ENCODE measurements around the gene DMBX1. TPM values are rescaled to one million over a fixed set of nuclear protein-coding genes. Genes with fewer than 3 reads are reported as not detected.

The DMBX1 gene
- total and polyA plus RNA-seq, 9 of the 15 experiments (the other 6 are each of a cell fraction or from before 2014, with no cell fraction given), result 0.25 to 4.3 (median 1.0) TPM

GRCh38 chr1:46527474-46528296 lies 38.0 kb downstream of the DMBX1 start (continued):
- TF ChIP-seq, protein P1, sequence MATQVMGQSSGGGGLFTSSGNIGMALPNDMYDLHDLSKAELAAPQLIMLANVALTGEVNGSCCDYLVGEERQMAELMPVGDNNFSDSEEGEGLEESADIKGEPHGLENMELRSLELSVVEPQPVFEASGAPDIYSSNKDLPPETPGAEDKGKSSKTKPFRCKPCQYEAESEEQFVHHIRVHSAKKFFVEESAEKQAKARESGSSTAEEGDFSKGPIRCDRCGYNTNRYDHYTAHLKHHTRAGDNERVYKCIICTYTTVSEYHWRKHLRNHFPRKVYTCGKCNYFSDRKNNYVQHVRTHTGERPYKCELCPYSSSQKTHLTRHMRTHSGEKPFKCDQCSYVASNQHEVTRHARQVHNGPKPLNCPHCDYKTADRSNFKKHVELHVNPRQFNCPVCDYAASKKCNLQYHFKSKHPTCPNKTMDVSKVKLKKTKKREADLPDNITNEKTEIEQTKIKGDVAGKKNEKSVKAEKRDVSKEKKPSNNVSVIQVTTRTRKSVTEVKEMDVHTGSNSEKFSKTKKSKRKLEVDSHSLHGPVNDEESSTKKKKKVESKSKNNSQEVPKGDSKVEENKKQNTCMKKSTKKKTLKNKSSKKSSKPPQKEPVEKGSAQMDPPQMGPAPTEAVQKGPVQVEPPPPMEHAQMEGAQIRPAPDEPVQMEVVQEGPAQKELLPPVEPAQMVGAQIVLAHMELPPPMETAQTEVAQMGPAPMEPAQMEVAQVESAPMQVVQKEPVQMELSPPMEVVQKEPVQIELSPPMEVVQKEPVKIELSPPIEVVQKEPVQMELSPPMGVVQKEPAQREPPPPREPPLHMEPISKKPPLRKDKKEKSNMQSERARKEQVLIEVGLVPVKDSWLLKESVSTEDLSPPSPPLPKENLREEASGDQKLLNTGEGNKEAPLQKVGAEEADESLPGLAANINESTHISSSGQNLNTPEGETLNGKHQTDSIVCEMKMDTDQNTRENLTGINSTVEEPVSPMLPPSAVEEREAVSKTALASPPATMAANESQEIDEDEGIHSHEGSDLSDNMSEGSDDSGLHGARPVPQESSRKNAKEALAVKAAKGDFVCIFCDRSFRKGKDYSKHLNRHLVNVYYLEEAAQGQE (IDR thresholded peaks at IDR 0.05; ENCODE audit: borderline replicate concordance), result peak; percentile 98
- TF ChIP-seq, protein P1 (CRISPR knock-in tag; IDR thresholded peaks at IDR 0.05; ENCODE audit: low read depth), result no peak
- TF ChIP-seq E2F8 (IDR thresholded peaks at IDR 0.05; ENCODE audit: low read depth, partially characterized antibody), result no peak
- TF ChIP-seq NUFIP1 (IDR thresholded peaks at IDR 0.05; ENCODE audit: partially characterized antibody), result no peak
- no peak for TF ChIP-seq TGIF2 (CRISPR knock-in tag; IDR thresholded peaks at IDR 0.05)
- no peak for TF ChIP-seq HNRNPK (IDR thresholded peaks at IDR 0.05; ENCODE audit: low read depth, low read length, poor library complexity, severe bottlenecking)
